HG02678 (cell line): Measurements from ENCODE around the gene KRTAP12-2.

Source experiments
- ATAC-seq: cut with Tn5 transposase; IDR thresholded peaks from one replicate; pipeline ENCODE4 v1.9.1; 2021; ENCODE audit warnings: mild to moderate bottlenecking, moderate library complexity; ENCODE audit not compliant: unreplicated experiment

KRTAP12-2 gene, protein sequence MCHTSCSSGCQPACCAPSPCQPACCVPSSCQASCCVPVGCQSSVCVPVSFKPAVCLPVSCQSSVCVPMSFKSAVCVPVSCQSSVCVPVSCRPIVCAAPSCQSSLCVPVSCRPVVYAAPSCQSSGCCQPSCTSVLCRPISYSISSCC

DNA sequence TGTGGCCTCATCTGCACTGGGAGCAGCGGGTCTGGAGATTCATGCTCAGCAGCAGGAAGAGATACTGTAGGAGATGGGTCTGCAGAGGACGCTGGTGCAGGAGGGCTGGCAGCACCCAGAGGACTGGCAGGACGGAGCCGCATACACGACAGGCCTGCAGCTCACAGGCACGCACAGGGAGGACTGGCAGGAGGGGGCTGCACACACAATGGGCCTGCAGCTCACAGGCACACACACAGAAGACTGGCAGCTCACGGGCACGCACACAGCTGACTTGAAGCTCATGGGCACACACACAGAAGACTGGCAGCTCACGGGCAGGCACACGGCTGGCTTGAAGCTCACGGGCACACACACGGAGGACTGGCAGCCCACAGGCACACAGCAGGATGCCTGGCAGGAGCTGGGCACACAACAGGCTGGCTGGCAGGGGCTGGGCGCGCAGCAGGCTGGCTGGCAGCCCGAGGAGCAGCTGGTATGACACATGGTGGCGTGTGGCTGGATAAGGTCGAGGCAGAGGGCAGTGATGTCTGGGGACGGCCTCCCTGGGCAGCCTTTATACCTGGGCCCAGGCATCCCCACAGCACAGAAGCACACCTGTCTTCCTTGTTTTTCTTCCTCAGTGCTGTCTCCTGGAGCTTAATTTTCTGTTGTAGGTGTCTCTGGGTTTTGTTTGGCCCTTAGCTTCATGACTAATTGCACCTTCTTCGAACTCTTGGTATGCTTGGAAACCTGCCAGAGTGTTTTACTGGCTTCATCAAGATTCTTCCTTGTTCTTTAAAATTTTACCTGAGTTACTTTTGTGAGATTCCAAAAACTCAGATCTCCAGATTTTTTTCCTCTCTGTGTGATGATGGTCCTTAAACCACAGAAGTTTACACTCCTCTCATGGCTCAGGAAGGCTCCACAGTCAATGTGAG lies at the start of gene KRTAP12-2:
Gene KRTAP12-2 (minus strand): TSS at position 527 of the 920 bp plus-strand sequence. CDS start 41 bp downstream, at position 486.
- no peak for ATAC-seq

DNA sequence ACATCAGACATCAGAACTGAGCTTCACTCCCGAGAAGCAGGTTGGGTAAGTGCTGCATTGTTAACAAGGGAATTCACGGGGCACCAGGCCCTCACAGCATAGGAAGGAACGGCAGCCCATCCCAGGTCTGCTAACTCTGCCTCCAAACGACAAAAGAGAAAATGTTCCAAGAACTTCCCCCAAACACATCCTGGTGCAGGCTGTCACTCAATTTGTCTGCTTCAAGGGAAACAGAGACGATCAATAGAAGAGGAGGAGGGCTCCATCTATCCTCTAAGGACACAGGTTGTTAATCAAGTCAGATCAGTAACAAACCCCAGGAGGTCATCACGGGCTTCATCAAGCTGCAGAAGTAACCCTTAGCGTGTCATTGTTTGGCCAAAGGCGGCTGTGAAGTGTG lies 48.2 kb upstream of the KRTAP12-2 start:
- ATAC-seq = no peak

DNA sequence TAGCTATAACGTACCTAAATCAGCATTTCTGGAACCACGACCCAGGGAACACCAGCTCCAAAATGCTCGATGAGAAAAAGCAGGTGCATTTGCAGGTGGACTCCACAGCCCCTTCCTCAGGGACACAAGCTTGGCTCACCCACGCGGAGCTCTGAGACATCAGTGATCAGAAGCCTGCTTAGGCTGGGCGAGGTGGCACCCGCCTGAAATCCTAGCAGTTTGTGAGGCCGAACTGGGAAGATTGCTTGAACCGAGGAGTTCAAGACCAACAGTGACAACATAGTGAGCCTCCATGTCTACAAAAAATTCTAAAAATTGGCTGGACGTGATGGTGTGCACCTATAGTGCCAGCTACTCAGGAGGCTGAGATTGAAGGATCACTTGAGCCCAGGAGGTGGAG lies 47.1 kb upstream of the KRTAP12-2 start:
- no peak for ATAC-seq

DNA sequence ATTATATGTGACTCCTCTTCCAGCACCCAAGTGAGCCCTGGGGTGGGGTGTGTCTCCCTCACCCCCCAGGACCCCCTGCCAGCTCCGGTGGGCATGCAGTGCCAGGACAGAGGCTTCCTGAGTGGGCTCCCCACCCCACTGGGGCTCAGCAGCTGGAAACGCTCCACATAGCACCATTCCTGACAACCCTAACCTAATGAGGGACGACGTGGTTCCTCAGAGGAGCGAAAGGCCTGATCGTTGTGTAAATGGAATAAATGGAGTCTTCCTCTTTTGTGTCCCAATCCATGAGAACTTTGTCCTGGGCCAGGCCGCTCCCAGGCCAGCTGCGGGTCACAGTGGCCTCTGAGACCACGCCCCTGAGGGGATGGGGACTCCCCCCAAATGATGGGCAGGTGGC lies 46.4 kb upstream of the KRTAP12-2 start:
- no peak for ATAC-seq

DNA sequence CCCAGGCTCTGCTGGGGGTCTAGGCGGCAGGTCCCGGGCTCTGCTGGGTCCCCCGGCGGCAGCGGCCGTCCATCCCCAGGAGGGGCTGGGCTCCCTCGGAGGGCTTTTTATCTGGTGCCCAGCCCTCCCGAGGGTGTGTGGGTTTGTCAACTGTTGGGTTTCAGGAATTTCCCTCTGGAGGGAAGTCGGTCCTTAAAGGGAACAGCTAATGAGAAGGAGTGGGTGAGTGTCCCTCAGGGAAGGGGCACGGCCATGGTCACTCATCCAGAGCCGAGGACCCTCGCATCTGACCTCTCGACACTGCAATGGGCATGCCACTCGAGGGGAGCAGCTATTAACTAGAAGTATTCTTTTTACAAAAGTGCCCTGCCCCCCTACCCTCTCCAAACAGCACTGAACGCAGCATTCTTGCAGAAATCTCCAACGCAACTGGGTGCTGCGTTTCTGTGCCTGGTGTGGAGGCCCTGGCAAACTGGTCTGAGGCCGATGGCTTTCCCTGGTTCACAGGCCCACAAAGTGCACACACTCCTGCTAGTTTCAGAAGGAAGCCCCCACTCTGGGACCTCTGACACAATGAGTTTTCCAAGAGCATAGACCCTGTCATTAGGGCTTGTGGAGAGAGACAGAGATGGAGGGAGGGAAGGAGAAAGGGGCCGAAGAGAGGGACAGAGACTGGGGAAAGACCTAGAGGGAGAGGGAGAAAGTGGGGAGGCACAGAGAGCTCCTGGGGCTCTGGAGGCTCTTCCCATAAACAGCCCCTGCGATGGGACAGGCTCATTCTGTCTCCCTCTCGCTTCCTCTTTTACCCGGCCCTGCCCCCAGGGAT lies 45.7 kb upstream of the KRTAP12-2 start:
- no peak for ATAC-seq

DNA sequence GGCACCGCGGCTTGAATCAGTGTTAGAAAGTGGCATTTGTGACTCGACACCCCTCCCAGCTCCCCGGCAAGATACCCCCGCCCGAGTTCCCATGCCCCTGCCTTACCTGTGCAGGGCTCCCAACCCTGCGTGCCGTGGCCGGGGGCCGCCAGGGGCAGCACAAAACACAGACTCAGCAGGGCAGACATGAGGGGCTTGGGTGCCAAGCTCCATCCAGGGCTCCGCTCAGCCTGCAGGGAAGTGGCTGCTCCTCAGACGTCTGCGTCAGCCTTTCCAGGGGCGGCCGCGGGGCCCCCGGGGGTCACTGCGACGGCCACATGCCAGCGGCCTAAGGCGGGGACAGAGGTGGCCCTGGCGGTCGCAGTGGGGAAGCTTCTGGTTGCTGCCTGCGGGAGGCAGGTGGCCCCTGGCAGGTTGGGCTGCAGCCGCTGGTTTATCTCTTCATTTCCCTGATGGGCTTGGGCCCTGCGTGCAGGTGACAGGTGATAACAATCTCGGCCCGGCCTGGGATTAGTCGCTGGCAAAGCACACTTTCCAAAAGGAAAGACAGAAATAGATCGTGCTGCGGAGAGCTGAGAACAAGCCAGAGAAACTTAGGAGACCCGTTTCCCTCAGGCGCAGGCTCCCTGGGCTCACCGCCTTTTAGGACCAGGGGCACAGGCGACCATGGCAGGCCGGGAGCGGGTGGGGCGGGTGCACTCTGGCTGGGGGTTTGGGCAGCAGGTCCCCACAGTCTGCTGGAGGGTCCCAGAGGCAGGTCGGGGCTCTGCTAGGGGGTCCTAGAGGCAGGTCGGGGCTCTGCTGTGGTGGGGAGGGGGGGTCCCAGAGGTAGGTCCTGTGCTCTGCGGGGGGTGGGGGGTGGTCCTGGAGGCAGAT lies 44.8 kb upstream of the KRTAP12-2 start, which contains the start of gene TSPEAR:
Gene TSPEAR (minus strand): TSS at position 246 of the 876 bp plus-strand sequence. CDS start 58 bp downstream, at position 188.
- ATAC-seq = no peak

DNA sequence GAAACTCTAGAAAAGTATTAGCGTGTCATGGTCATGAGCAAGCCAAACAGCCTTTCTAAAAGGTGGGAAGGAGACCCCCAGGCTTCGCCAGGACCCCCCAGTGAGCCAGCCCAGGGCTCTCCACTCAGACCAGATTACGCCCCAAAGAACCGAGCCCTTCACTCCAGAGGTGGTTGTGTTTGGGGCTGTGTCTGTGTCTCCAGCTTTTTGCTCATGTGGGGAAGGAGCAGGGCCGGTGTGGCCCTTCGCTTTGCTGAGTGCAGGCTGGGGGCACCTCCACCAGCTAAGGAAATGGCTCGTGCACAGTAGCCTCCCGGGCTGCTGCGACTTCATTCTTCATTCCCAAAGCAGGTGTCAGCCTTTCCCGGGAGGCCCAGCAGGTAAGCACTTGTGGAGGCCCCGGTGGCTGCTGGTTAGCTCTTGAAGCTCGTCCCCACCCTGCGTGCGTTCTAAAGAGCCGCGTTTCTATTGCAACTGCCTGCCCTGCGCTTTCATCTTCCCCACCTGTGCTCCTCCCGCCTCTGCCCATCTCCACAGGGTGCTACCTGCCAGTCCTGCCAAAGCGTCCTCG lies 44.1 kb upstream of the KRTAP12-2 start:
- no peak for ATAC-seq

DNA sequence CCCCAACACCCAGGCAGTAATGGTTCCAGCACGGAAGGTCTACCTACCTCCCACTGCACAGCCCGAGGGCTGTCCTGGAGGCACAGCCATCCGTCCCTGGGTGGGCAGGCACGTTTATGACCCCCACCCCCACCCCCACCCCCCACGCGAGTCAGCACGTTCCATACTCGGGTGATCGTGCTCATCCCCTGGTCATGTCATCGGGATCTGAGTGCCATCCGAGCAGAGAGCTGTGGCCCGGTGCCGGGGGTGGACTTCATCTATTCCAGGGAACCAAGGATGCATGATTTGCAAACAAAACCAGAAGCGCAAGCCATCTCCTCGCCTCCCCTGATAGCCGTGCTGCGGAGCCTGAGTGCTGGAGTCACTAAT lies 43.6 kb upstream of the KRTAP12-2 start:
- ATAC-seq = no peak

DNA sequence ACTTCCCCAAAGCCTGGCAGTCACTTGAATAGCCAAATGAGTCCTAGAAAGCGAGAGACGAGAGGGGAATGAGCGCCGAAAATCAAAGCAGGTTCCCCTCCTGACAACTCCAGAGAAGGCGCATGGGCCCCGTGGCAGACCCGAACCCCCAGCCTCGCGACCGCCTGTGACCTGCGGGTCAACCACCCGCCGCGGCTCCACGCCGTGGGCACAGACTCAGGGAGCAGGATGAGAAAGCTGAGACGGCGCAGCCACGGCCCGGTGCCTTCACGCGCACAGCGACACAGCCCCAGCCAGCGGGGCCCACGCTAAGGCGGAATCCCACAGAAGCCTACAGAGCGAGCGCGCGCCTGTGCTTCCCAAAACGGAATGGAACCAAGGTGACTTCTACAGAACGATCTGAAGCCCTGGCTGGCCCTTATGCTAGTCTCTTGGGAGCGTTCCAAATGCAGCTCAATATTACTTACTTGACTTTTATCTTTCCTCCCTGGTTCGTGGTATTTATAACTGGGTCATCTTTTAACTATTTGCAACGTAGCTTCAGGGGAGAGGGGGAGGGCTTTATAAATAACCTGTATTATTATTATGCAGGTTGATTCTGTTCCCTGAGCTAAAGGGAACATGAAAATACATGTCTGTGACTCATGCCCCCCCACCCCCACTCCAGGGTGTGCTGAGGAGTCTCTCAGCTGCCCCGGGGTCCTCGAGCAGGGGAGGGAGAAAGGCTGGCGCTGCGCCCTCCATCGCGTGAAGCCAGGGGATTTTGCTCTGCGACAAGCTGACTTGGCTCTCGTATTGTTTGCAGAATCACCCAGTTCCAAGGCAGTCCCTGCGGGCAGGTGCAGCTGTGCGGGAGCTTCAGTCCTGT lies 42.9 kb upstream of the KRTAP12-2 start:
- ATAC-seq = no peak

DNA sequence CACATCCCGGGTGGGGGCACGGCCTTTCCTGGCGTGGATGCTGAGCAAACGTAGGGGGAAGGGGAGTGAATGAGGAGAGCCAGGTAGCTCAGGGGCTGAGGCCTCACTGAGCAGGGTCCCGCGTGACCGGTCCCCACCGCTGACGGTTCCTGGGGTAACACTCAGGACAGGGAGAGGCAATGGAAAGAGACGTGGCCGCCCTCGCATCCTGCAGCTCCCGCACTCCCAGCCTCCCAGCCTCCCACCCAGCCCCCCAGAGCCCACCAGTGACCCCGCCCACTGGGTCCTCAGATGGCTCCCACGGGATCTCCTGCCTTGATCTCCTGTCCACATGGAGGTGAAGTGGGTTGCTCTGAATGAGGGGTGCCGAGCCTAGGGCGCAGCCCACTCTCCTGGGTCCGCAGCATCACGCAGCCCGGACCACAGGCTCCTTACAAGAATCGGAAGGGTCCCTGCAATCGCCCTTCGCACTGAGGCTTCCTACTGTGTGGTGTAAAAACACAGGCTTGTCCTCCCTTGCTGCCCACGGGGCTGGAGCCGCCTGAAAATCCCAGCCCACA lies 42.2 kb upstream of the KRTAP12-2 start:
- no peak for ATAC-seq

DNA sequence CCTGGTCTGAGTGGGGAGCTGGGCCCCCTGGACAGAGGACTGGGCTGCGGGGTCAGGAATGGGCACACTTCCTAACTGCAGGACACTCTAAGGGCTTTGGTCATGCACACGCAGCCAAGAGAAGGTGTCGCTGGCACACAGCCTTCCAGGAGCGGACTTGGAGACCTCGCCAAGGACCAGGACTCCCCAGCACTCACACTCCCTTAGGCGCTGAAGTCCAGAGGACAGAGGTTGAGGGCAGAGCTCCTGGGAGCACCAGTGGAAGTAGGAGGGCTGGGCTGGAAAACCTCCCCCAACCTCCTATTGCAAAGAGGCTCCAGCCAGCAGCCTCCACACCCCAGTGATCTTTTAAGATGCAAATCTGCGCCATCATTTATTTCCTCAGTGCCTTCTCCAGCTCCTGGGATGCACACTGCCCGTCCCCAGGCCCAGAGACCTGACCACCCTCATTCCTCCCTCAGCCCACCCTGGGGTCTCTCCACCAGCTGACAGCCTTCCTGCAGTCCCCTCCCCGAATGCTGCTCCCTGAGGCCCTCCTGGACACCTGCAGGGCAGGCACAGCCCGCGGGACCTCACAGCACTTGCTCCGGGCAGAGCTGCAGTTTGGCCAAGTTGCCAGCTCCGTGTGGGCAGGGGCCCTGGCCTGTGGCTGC lies 41.6 kb upstream of the KRTAP12-2 start:
- no peak for ATAC-seq

DNA sequence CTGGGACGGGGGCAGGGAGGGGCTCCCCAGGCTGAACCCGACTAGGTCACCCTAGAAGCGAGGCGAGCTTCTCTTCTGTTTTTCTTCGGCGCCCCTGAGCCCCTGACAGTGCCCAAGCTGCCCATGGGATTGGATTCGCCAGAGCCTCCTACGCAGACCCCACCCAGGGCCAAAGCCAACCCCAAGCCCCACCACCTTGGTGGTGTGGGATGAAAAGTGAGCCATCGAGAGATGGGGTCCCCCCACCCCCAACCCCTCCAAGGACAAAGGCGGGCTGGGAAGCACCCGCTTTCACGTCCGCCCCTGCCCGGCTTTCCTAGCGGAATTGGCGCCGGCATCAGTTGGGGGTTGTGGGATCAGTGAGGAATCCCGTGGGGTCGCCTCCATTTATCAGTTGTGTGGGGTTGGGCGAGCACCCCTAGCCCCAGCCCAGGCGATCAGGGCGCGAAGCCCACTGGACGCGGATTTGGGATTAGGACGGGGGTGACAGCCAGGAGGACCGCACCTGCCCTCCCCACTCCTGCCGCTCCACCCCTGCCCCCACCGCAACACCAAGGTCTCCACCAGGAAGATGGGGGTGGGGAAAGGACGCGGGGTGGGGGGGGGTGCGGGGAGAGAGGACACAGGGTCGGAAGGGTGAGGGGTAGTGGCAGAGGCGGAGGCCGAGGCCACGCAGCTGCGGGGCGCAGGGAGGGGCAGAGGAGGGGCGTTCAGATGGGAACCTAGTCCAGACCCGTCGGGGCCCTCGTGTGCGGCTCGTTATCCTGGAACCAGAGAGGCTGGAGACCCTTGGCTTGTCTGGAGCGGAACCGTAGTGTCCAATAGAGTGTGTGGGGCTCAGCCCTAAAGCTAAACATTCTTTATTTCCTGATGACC lies 40.2 kb upstream of the KRTAP12-2 start:
- no peak for ATAC-seq

DNA sequence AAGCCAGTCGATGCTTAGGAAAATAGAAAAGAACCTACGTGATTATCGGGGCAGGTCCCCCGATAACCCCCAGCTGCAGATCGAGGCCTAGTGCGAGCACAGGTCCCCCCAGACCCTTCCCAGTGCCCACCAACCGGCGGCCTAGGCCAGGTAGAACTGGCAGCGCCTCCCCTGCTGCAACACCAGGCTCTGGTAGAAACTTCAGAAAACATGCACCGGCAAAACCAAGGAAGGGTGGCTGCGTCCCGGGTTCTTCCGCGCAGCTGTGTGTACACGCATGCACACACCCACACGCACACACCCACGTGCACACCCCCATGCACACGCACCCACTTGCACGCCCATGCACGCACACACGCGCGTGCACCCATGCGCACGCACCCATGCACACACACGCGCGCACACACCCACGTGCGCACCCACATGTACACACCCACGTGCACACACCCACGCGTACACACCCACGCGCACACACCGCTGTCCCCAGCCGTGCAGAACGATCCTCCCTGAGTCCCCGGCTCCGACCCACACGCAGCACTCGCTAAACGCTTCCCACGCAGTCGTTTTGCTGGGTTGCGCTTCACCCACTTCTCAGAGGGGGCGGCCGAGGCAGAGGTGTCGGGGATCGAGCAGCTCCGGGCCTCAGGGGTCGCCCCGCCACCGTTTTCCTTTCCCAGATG lies 39.4 kb upstream of the KRTAP12-2 start:
- ATAC-seq = no peak

DNA sequence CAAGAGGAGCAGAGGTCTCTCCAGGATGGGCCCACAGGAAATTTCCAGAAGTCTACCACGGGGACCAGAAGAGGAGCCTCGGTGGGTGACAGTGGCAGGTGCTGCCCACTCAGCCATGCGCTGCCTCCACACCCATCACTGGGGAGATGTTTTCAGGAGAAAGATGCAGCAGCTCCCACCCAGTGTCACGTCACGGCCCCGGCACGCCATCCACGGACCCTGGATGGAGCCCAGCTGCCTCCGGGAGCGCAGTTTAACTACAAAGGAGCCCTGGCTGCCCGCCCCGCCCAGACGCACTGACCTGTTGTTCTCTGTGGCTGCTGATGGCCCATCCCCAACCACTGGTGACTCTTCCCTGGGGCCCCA lies 37.9 kb upstream of the KRTAP12-2 start:
- ATAC-seq = no peak

DNA sequence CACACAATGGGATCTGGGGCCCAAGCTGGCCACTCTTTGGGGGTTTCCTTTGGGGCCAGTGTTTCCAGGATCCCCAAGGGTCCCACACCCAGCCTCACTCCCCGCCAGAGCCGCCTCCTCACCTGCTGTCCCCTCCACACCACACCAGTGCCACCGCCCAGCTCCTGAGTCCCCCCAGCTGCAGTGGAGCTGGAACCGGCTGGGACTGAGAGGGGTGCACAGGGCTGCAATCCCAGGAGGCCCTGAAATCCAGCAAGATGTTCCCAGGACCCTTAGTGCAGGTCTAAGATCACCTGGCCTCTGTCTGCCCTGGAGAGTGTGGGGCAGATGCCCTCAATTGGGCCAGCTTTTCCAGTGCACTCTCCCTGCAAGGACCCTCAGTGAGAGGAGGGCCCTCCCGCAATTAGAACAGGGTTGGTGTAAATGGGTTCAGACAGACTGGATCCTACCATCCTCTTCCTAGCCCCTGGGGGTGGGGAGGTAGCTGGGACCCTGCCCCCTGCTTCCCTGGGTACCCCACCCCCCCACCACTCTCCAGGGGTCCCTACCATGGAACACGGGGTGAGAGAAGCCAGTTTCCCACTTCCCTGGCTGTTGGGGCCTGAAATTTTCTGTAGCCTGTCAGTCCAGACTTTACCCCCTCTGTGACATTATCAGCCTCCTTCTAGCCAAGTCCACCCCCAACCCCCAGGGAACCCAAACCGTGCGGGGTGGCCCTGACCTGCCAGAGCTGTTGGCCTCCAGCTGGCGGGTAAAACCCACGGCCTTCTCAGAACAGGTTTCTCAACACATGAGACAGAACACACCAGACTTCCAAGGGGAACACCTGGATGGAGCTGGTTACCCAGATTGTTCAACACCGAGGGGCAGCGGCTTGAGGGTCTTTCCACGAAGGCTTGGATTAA lies 37.3 kb upstream of the KRTAP12-2 start:
- no peak for ATAC-seq
